B cell (primary cell): ENCODE measurements around the gene LIPI. TPM values are rescaled to one million over a fixed set of nuclear protein-coding genes. Genes with fewer than 3 reads are reported as not detected.

Experiments used
- ATAC-seq: fragments of 200-7000 bp; cut with Tn5 transposase; one replicate; pipeline ENCODE4 v1.10.0; 2021; ENCODE audit warnings: low read depth, mild to moderate bottlenecking, moderate number of reproducible peaks, moderate library complexity
- CTCF ChIA-PET: fragments of 350-600 bp; sonication (Branson Sonifier 250); formaldehyde crosslinking; loops from one replicate; lab custom pipeline; 2021; ENCODE audit warnings: antibody characterized with exemption, inconsistent platforms; lab: Charles Lee
- POLR2A ChIA-PET: fragments of 350-600 bp; sonication (Branson Sonifier 250); formaldehyde crosslinking; loops from one replicate; lab custom pipeline; 2021; ENCODE audit warnings: antibody characterized with exemption; lab: Charles Lee
- DNase-seq: peaks from one replicate; pipeline ENCODE4 v3.0.0; 2013
- H2AFZ ChIP-seq: 2 replicates; pipeline ENCODE4 v1.6.1; 2012; ENCODE audit warnings: mild to moderate bottlenecking, low read depth, low read length; ENCODE audit not compliant: insufficient read depth, poor library complexity, severe bottlenecking
- H3K27ac ChIP-seq, 2 donors: 1 replicate in 1 of 2; 2 replicates in 1 of 2; pipeline ENCODE4 v1.5.1; 2012 to 2013; ENCODE audit warnings: low read length in 2 of 2, mild to moderate bottlenecking in 2 of 2, moderate library complexity in 1 of 2
- H3K27me3 ChIP-seq, 4 experiments: fragments of 200-600 bp in 1 of 4; sonication (generic) in 1 of 4; replicated peaks in 1 of 4; 1 replicate in 2 of 4; 2 replicates in 2 of 4; pipeline versions ENCODE4 v1.6.1 to v1.7.0; 2013 to 2016; ENCODE audit warnings: low read length in 3 of 4, mild to moderate bottlenecking in 2 of 4, mixed read lengths in 1 of 4, moderate library complexity in 1 of 4; ENCODE audit not compliant: insufficient read depth in 4 of 4, control insufficient read depth in 3 of 4; ENCODE audit errors: control extremely low read depth in 1 of 4
- H3K36me3 ChIP-seq, 2 experiments: replicated peaks in 1 of 2; 1 replicate in 1 of 2; 2 replicates in 1 of 2; pipeline versions ENCODE4 v1.6.1 to v1.7.1; 2013; ENCODE audit warnings: low read length in 1 of 2; ENCODE audit not compliant: insufficient read depth in 2 of 2, control insufficient read depth in 1 of 2; ENCODE audit errors: control extremely low read depth in 1 of 2, extremely low read depth in 1 of 2
- H3K4me1 ChIP-seq, 2 donors: fragments of 200-600 bp in 1 of 2; sonication (generic) in 1 of 2; 1 replicate in 1 of 2; 2 replicates in 1 of 2; pipeline versions ENCODE4 v1.5.1 to v1.6.1; 2013 to 2017; ENCODE audit warnings: low read length in 2 of 2; ENCODE audit not compliant: control insufficient read depth in 2 of 2, insufficient read depth in 2 of 2
- H3K4me2 ChIP-seq: replicated peaks from 2 replicates; pipeline ENCODE3; 2012; ENCODE audit warnings: mild to moderate bottlenecking, low read depth, low read length; ENCODE audit not compliant: poor library complexity, severe bottlenecking
- H3K4me3 ChIP-seq, 5 experiments: fragments of 200-600 bp in 1 of 5; sonication (generic) in 1 of 5; 1 replicate in 3 of 5; 2 replicates in 2 of 5; pipeline versions ENCODE4 v1.5.1 to v1.7.0; 2011 to 2016; ENCODE audit warnings: low read length in 4 of 5, mild to moderate bottlenecking in 4 of 5, low read depth in 2 of 5, control low read depth in 1 of 5, moderate library complexity in 1 of 5; ENCODE audit not compliant: insufficient read depth in 1 of 5; ENCODE audit errors: control extremely low read depth in 1 of 5, extremely low read depth in 1 of 5
- H3K79me2 ChIP-seq: fragments of 200-600 bp; sonication (generic); one replicate; pipeline ENCODE4 v1.6.0; 2016; ENCODE audit warnings: low read length; ENCODE audit not compliant: control insufficient read depth, insufficient read depth
- H3K9ac ChIP-seq: fragments of 200-600 bp; sonication (generic); 2 replicates; pipeline ENCODE4 v1.6.1; 2017; ENCODE audit warnings: mild to moderate bottlenecking, low read length, moderate library complexity
- H3K9me3 ChIP-seq, 3 donors: one replicate each; pipeline versions ENCODE4 v1.6.1 to v1.7.1; 2013; ENCODE audit warnings: low read length in 2 of 3; ENCODE audit not compliant: control insufficient read depth in 2 of 3, insufficient read depth in 1 of 3; ENCODE audit errors: control extremely low read depth in 1 of 3
- H4K20me1 ChIP-seq: 2 replicates; pipeline ENCODE4 v1.6.0; 2012; ENCODE audit warnings: mild to moderate bottlenecking, low read length; ENCODE audit not compliant: insufficient read depth, control insufficient read depth, poor library complexity, severe bottlenecking
- H3K27ac Mint-ChIP-seq: one replicate; pipeline ENCODE4 v1.8.0; 2021; ENCODE audit warnings: mixed read lengths
- H3K27me3 Mint-ChIP-seq: one replicate; pipeline ENCODE4 v1.8.0; 2021; ENCODE audit warnings: mixed read lengths
- H3K4me1 Mint-ChIP-seq: one replicate; pipeline ENCODE4 v1.8.0; 2021; ENCODE audit warnings: mixed read lengths
- H3K4me3 Mint-ChIP-seq: one replicate; pipeline ENCODE4 v1.8.0; 2021; ENCODE audit warnings: mixed read lengths
- H3K9me3 Mint-ChIP-seq: one replicate; pipeline ENCODE4 v1.8.0; 2022; ENCODE audit warnings: mixed read lengths; ENCODE audit not compliant: insufficient read depth
- EZH2 ChIP-seq: IDR thresholded peaks from 2 replicates; pipeline ENCODE4 v1.6.1; 2012; ENCODE audit warnings: borderline replicate concordance, low read depth, mild to moderate bottlenecking, moderate library complexity, low read length; ENCODE audit not compliant: insufficient read depth, poor library complexity, severe bottlenecking
- WGBS: methylation state at CpG from one replicate; pipeline ENCODE4 v1.1.5; 2013; ENCODE audit warnings: missing lambda C conversion rate; ENCODE audit not compliant: insufficient coverage; 5-methylcytosine and 5-hydroxymethylcytosine counted together
- intact Hi-C: fragments of 100-400 bp; cut with micrococcal nuclease; formaldehyde crosslinking; loops from one replicate; pipeline ENCODE4 v1.10.0; 2022
- polyA plus RNA-seq: library from polyadenylated mRNA; depleted of rRNA; stranded (reverse); fragments of >200 nt; gene quantifications from 2 replicates; pipeline ENCODE4 v1.2.3, GENCODE V29; 2012
- total RNA-seq, 2 donors: library from RNA; stranded (reverse); fragments of 120-200 nt in 1 of 2; gene quantifications; 1 replicate in 1 of 2; 2 replicates in 1 of 2; pipeline versions ENCODE4 v1.2.3 to v1.2.4, GENCODE V29; 2013 to 2022
- TF ChIP-seq, protein P1 (sequence below): fragments of 200-600 bp; IDR thresholded peaks from one replicate; pipeline ENCODE4 v1.8.0; 2022; ENCODE audit warnings: antibody characterized with exemption, mild to moderate bottlenecking

Gene LIPI
- total and polyA plus RNA-seq, 2 donors (not counting 1 experiment from before 2014, with no cell fraction given), result not detected

GRCh38 chr21:14121719-14122118, 89.0 kb downstream of the LIPI start:
- no peaks in the 10 kb centered on the region for H3K27me3 ChIP-seq
- no peaks in the 10 kb centered on the region for H3K36me3 ChIP-seq
- H4K20me1 ChIP-seq, result no peaks in the 10 kb centered on the region
- Mint-ChIP-seq H3K27ac (peak overlapping the region; percentile 8), H3K4me1 (peaks cover 46% of the 10 kb centered on the region), H3K27me3 (peaks cover 2% of the 10 kb centered on the region), H3K4me3 (peak overlapping the region; percentile 46), H3K9me3 (peaks cover 2% of the 10 kb centered on the region)
- peaks cover 39 to 43% of the 10 kb centered on the region in 2 donors for H3K4me1 ChIP-seq
- CTCF ChIA-PET, result no interaction called here
- H3K79me2 ChIP-seq, result no peaks in the 10 kb centered on the region
- H3K9me3 ChIP-seq, result peaks cover 0 to 12% (median 0%) of the 10 kb centered on the region in 3 donors
- DNase-seq, result peak; percentile 59
- peak; percentile 87 for ATAC-seq
- 38% methylated on average over 4 of the region's 5 CpGs for WGBS
- peak overlapping the region; percentile 39 for H2AFZ ChIP-seq
- H3K4me2 ChIP-seq, result peak overlapping the region; percentile 51
- peak overlapping the region in 1 of 5 experiments; percentile 35 for H3K4me3 ChIP-seq
- TF ChIP-seq EZH2, result no peak
- TF ChIP-seq, protein P1, sequence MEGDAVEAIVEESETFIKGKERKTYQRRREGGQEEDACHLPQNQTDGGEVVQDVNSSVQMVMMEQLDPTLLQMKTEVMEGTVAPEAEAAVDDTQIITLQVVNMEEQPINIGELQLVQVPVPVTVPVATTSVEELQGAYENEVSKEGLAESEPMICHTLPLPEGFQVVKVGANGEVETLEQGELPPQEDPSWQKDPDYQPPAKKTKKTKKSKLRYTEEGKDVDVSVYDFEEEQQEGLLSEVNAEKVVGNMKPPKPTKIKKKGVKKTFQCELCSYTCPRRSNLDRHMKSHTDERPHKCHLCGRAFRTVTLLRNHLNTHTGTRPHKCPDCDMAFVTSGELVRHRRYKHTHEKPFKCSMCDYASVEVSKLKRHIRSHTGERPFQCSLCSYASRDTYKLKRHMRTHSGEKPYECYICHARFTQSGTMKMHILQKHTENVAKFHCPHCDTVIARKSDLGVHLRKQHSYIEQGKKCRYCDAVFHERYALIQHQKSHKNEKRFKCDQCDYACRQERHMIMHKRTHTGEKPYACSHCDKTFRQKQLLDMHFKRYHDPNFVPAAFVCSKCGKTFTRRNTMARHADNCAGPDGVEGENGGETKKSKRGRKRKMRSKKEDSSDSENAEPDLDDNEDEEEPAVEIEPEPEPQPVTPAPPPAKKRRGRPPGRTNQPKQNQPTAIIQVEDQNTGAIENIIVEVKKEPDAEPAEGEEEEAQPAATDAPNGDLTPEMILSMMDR, result no peak
- H3K27ac ChIP-seq, result peak overlapping the region; percentile 18 to 40
- H3K9ac ChIP-seq, result peak overlapping the region; percentile 23
- intact Hi-C loops, result no loop called here
- POLR2A ChIA-PET, result no interaction called here

- H3K27ac Mint-ChIP-seq, result peak overlapping the region; percentile 2
- CTCF ChIA-PET, result no interaction called here
Measured at GRCh38 chr21:14120091-14120734, 90.5 kb downstream of the LIPI start.

More at GRCh38 chr21:14120091-14120734, 90.5 kb downstream of the LIPI start:
- no peak overlapping the region for H3K9ac ChIP-seq
- peaks cover 61% of the 10 kb centered on the region for H3K4me1 Mint-ChIP-seq
- no peak overlapping the region for H3K4me3 Mint-ChIP-seq
- TF ChIP-seq, protein P1, result peak; percentile 39
- no peak for TF ChIP-seq EZH2
- POLR2A ChIA-PET, result no interaction called here
- H3K27me3 ChIP-seq, result no peaks in the 10 kb centered on the region
- H3K4me1 ChIP-seq, result peaks cover 51 to 57% of the 10 kb centered on the region in 2 donors
- no peak for ATAC-seq
- DNase-seq, result peak; percentile 30
- H3K36me3 ChIP-seq, result no peaks in the 10 kb centered on the region
- intact Hi-C loops, result no loop called here
- no peak overlapping the region for H3K4me2 ChIP-seq
- H3K9me3 ChIP-seq, result peaks cover 0 to 14% (median 0%) of the 10 kb centered on the region in 3 donors
- H3K27ac ChIP-seq, result no peak overlapping the region
- no peaks in the 10 kb centered on the region for H3K27me3 Mint-ChIP-seq
- WGBS, result 24% methylated on average over 3 of the region's 4 CpGs
- H2AFZ ChIP-seq, result no peak overlapping the region
- H3K9me3 Mint-ChIP-seq, result peaks cover 2% of the 10 kb centered on the region
- no peaks in the 10 kb centered on the region for H3K79me2 ChIP-seq
- H3K4me3 ChIP-seq, result no peak overlapping the region
- no peaks in the 10 kb centered on the region for H4K20me1 ChIP-seq
